Esophagus muscularis mucosa (tissue), 4 donors: ENCODE measurements around the gene WSCD2.

Experiments
- EP300 ChIP-seq: sonication (generic); formaldehyde crosslinking; IDR thresholded peaks from one replicate; pipeline ENCODE4 v1.6.1; 2017; ENCODE audit warnings: antibody characterized with exemption
- POLR2A ChIP-seq: fragments of 450-650 bp; IDR thresholded peaks from one replicate; pipeline ENCODE4 v1.6.1; 2017; ENCODE audit warnings: antibody characterized with exemption, moderate library complexity, mild to moderate bottlenecking, low read depth
- POLR2AphosphoS5 ChIP-seq, 2 donors: sonication (generic); formaldehyde crosslinking; IDR thresholded peaks; one replicate each; pipeline ENCODE4 v1.6.1; 2017; ENCODE audit warnings: antibody characterized with exemption in 2 of 2
- TF ChIP-seq, protein P1 (sequence below), 3 experiments: fragments of 200-600 bp in 2 of 3; fragments of 450-650 bp in 1 of 3; sonication (generic) in 2 of 3; IDR thresholded peaks; one replicate each; pipeline ENCODE4 v1.5.1; 2017 to 2019; ENCODE audit warnings: antibody characterized with exemption in 3 of 3, mild to moderate bottlenecking in 2 of 3, moderate library complexity in 1 of 3

DNA sequence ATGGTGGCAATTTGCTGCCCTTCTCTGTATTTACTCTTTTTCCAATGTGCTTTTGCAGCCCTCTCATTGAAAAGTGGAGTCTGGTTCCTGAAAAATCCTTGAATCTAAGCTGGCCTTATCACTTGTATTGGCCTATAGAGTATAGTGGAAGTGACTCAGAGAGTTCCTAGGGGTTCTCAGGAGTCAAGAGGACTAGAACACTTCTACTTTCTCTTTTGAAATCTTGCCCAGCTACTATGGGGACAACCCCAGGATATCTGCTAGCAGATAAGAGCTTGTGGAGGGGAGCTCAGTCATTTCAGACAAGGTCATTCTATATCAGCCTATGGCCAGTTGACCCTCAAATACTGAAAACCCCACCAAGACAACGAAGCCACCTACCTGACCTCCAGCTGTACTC, 26.7 kb upstream of the WSCD2 start:
- TF ChIP-seq POLR2A (no peak), EP300 (no peak), POLR2AphosphoS5 (IDR thresholded peaks at IDR 0.05) (no peak)
- TF ChIP-seq, protein P1, sequence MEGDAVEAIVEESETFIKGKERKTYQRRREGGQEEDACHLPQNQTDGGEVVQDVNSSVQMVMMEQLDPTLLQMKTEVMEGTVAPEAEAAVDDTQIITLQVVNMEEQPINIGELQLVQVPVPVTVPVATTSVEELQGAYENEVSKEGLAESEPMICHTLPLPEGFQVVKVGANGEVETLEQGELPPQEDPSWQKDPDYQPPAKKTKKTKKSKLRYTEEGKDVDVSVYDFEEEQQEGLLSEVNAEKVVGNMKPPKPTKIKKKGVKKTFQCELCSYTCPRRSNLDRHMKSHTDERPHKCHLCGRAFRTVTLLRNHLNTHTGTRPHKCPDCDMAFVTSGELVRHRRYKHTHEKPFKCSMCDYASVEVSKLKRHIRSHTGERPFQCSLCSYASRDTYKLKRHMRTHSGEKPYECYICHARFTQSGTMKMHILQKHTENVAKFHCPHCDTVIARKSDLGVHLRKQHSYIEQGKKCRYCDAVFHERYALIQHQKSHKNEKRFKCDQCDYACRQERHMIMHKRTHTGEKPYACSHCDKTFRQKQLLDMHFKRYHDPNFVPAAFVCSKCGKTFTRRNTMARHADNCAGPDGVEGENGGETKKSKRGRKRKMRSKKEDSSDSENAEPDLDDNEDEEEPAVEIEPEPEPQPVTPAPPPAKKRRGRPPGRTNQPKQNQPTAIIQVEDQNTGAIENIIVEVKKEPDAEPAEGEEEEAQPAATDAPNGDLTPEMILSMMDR (IDR thresholded peaks at IDR 0.05) = no peak
